GM10847 (cell line): ENCODE results near the gene LRCOL1.

Experiments
- POLR2A ChIP-seq: IDR thresholded peaks from 2 replicates; pipeline ENCODE4 v1.6.1; 2011; ENCODE audit not compliant: insufficient read length; ENCODE audit errors: extremely low read depth

Gene LRCOL1

DNA sequence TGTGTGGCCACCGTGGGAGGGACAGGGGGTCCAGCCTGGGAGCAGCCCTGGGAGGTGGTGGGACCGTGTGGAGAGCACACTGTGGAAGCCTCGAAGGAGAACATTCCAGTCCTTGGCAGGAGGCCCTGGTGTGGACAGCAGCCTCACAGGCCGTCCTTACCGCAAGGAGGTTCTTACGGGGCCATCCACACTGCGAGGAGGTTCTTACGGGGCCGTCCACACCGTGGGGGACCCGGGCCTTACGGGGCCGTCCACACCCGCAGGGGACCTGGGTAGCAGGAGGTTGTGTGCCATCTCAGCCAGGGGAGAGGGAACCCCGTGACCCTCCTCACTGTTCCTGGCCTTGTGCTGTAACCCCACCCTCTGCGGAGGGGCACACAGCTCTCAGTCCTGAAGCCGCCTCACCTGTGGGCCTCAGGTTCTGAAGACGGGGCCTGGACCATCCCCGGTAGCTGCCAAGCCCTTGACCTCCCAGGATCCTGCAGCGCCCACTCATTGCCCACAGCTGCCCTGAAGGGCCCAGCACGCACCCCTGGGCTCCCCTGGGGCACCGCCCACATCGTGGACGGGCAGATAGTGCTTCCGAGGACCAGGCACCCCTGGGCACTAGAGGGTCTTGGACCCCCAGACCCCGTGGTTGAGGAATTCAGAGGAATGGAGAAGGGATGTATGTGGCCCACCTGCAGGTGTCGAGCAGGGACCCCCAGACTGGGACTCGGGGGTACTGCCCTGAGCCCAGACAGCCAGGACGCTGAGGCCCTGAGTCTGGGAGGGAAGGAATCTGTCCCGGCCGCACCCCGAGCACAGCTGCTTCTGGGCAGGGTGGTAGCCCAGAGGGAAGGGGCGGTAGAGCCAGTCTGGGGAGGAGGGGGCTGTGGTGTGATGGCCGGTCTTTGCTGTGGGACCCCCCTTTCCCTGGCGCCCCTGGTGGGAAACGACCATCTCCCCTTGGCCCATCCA lies 37.3 kb downstream of the LRCOL1 start:
- no peak for TF ChIP-seq POLR2A

DNA sequence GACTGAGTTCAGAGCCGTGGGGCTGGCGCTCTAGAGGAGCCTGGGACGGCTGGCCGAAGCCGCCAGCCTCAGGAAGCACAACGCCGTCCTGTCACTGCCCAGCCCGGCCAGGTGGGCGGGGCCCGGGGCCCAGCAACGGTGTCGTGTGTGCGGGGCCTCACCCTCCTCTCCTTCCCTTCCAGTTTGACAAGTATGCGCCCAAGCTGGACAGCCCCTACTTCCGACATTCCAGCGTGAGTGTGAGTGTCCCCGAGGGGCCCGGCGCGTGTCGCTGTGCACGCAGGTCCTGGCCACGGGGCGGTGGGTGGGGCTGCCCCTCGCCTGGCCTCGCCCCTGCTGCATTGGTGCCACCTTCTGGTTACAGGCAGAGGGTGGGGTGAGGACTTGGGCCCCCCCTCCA lies 38.3 kb downstream of the LRCOL1 start:
- TF ChIP-seq POLR2A: no peak

DNA sequence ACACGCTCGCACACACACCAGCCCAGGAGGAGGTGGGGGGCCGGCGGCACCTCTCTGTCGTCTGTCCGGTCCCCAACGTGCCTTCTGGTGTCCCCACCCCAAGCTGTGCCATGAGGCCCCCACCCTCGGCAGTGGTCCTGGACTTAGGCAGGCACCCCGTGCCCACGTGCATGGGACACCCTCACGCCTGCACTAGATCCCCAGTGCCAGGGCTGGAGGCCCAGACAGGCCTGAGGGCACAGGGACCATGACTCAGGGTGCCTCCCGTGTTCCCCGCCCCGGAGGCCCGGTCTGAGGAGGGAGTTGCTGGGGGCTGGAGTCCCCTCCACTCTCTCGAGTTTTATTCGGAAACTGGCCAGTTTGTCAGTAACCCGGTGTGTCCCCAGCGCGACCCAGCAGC lies 38.8 kb downstream of the LRCOL1 start:
- TF ChIP-seq POLR2A: no peak

DNA sequence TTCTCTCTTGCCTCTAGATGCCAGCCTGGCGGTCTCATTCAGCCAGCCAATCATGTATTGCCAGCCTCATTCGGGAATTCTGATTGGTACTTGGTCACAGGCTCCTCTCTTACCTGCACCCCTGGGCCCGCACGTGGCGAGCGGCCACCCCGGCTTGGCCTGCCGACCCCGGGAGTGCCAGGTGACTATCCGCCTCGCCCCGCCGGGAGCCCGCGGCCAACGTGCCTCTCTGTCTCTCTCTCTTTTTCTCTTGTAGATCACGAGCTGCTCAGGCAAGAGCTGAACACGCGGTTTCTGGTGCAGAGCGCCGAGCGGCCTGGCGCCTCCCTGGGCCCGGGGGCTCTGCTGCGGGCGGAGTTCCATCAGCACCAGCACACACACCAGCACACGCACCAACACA lies 39.3 kb downstream of the LRCOL1 start:
- no peak for TF ChIP-seq POLR2A

DNA sequence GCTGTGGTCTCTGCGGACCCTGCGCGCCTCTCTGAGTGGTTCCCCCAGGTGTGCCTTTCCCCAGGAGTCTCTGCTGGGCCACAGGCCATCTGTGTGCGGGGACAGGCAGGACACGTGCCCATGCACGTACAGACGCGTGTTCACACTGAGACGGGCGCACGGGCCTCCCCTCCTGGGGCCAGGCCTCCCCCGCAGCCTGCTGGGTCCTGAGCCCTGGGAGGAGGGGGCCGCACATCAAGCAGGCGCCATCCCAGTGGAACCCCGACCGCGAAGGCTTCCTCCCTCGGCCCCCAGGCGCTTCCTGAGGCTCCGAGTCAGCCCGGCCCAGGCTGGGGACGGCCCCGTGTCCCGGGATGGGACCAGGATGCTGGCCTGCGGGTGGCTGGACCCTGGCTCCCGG lies 39.7 kb downstream of the LRCOL1 start:
- no peak for TF ChIP-seq POLR2A

DNA sequence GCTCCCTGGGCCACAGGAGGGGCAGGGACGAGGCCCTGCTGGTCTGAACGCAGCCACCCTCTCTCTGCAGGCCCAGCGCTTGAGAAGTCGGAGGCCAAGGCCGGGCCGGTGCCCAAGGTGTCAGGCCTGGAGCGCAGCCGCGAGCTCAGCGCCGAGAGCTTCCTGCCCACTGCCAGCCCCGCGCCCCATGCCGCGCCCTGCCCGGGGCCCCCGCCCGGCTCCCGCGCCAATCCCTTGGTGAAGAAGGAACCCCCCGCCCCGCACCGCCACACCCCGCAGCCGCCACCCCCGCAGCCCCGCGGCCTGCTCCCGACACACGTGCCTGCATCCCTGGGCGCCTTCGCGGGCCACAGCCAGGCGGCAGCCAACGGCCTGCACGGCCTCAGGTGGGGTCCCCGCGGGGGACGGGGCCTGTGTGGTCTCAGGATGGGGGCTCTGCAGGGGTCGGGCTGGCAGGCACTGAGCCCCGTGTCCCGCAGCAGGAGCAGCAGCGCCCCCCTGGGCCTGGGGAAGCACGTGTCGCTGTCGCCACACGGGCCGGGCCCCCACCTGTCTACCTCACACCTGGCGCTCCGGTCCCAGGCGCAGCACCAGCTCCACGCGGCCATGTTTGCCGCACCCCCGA lies 40.4 kb downstream of the LRCOL1 start:
- TF ChIP-seq POLR2A: no peak

DNA sequence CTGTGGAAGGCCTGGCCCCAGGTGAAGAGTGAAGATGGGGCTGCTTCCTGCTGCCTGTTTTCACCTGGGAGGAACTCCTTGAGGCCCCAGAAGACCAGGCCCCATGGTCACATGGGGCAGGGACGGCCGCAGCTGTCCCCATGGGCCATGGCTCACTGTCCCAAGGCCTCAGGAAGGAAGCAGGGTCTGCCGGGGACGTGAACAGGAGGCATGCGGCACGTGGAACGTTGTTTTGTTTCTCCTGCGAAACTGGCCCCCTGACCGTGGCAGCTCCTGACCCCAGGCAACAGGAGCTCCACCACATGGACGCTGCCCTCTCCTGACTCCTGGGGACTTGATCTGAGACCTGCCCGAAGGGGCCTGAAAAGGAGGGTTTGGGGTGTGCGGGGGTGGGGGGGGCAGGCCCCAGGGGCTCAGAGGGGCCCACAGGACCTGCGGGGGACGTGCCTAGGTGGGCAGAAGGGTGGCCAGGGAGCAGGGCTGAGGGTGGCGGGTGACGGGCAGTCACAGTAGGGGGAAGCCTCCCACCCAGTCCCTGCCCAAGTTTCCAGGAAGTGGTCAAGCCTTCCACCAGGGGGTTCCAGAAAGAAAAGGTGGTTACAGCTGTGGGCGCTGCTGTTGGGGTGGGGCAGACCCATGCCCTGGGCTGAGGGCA lies 41.4 kb downstream of the LRCOL1 start:
- no peak for TF ChIP-seq POLR2A

DNA sequence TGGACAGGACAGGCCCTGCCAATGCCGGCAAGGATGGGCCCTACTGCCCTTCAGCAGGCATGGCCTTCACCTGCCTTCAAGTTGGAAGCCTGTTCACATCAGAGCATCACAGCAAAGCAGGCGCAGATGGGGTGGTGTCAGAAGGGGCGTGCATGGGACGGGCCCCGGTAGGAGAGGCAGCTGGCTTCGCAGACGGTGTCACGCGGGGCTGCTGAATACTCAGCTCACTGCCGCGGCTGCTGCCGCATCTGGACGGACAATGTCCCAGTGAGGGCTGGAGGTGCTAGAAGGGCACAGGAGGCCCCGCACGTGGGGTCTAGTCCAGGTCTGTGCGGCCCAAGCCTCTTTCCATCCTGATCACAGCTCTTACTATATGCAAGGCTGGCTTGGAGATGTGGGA lies 42.1 kb downstream of the LRCOL1 start:
- TF ChIP-seq POLR2A: no peak

DNA sequence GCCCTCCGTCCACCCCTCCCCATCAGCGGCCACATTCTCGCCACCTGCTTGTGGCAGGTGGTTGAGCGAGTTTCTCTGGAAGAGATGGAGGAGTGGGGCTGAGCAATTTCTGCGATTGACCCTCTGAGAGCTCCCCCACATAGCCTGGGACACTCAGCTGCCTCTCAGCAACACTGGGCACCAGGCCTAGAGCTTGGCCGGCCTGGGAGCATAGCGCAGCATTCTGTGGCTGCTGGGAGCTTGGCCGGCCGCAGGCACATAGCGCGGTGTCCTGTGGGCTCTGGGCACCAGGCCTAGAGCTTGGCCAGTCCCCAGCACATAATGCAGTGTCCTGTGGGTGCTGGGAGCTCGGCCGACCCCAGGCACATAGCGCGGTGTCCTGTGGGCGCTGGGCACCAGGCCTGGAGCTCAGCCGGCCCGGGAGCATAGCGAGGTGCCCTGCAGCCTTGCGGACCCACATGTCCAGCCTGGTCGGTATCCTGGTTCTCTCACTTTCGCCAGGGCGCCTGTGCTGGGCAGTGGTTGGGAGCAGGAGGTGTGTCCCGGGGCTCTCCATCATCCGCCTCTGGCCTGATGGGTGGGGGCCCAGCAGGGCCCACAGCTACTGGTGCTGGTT lies 43.8 kb downstream of the LRCOL1 start:
- no peak for TF ChIP-seq POLR2A

DNA sequence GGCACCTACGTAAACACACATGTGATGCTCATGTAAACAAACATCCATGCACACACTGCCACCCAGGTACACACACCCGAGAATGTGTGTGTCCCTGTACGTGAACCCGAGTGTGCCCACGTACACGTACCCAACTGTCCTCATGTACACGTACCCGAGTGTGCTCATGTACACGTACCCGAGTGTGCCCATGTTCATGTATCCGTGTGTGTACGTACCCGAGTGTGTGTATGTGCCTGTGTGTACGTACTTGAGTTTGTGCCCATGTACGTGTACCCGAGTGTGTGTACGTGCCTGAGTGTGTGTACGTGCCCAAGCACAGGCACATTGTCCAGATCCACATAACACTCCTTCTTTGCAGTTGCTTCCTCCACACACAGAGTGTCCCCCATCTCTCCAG lies 45.0 kb downstream of the LRCOL1 start:
- TF ChIP-seq POLR2A: no peak

DNA sequence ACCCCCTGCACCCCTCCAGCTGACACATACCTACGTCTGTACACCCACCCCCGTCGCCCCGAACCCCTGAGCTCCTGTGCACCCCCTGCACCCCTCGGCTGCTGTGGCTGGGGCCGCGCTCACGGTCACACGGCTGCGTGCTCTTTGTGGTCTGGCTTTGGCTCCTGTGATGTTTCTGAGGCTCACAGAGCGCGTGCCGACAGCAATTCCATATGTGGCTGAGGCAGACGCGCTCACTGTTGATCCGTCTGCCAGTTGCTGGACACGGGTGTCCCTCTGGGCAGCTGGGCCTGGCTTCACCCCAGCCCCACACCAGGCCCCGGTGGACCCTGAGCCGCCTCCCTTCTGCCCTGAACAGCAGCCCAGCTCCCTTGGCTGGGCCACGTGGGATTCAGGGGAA lies 46.5 kb downstream of the LRCOL1 start:
- no peak for TF ChIP-seq POLR2A

DNA sequence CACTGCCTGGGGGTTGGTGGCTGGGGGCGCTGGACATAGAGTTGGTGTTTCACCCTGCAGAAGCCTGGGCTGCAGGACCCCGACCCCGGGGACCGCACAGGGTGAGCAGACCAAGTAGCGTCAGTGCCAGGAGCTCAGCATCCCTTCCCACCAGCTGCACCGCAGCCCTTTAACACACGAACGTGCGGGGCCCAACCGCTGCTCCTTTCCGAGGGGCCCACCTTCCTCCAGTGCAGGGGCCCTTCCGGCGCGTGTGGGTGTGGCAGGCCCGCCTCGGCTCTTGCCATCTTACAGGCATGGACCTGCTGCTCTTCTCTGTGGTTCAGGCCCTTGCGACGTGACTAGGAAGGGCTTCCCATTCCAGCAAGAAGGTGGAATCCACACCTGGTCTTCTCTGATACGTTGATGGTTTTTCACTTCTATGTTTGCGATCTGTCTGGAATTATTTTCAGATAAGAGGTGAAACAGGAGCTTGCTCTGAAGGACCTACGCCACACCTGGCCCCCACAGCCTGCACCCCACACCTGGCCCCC lies 47.8 kb downstream of the LRCOL1 start:
- no peak for TF ChIP-seq POLR2A

DNA sequence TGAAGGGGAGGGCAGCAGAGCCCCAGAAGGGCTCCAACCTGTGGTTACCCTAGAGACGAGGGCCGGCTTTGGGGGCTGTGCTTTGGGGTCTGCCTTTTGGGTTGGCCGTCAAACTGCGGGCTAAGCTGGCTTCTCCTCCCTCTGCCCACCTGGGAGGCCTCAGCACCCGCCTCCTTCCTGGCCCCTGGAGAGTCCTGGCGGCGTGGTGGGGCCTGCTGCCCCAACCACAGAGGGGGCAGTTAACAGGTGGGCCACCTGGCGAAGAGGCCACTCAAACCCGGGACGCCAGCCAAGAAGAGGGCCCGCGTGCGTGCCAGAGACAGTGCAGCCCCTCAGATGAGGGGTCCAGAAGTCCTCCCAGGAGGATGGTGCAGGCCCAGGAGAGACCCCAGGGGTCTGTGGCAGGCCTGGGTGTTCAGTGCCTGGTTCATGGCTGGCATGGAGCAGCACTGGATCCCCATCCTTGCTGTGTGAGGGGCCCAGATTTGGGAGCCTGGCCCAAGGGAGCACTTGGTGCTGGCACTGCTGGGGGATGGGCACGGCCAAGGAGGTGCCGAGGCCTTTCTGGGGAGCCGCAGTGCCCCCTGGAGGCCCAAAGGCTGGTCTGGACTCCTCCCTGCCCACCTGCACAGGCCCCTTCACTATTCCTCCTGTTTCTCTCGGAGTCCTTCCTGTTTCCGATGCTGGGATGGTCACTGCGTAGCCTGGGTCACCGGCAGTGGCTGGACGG lies 48.8 kb downstream of the LRCOL1 start:
- no peak for TF ChIP-seq POLR2A

DNA sequence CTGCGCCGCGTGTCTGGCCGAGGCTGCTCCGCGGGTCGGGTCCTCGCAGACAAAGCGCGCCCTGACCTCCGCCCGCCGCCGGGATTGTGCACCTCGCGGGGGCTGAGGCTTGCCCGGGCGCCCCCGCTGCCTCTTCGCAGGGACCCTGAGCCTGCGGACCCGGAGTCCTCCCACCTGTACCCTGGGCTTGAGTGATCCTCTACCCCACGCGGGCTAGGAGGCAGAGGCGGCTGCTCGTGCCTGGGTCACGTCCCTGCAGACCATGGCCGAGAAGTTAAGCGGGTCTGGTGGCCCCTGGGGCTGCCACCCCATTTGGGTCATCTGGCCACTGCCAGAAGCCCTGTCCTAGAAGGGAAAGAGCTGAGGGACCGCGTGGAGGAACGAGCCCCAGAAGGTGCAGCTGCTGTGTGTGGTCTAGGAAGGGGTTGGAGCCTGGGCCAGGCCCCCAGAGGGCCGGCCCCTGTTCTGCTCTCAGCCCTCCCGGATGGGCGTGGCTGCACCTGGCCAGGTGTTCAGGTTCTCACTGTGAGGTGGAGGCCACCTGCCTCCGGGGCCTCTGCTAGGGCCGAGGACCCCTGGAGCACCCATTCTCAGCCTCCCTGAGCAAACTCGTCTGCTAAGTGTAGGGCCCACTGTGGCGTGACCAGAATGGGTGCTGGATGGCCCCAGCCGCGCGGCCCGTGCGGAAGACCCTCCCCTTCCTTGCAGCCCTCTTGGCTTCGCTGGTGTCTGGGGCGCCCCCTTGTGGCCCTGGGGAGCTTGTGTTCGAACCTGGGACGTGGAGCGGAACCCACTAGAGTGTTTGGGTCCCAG lies 49.6 kb downstream of the LRCOL1 start:
- TF ChIP-seq POLR2A: no peak
